Measurements from ENCODE around the gene MIER3. TPM values are rescaled to one million over a fixed set of nuclear protein-coding genes. Genes with fewer than 3 reads are reported as not detected.

The MIER3 gene
- total RNA-seq, 4 donors from 2014 or later = 12.2 to 33.4 (median 20.4) TPM

DNA sequence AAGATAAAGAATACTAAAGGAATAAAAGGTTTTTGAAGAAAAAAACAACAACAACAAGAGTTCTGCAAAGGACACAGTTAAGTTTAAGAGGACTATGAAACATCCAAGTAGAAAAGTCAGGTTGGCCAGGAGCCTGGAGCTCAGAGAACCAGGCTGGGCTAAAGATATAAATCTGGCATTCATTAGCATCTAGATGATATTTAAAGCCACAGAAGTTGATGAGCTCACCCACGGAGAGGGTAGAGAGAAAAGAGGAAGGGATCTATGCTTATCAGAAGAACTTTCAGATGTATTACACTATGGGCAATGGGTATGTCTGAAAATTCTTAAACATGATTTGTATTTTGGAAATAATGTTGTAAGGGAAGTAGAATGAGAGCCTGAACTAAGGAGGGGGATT, 9.9 kb downstream of the MIER3 start:
- H3K4me3 ChIP-seq = no peak overlapping the region
- H3K4me1 ChIP-seq = peaks cover 0 to 5% of the 10 kb centered on the region in 2 donors
- no peak overlapping the region for H3K27ac ChIP-seq
- intact Hi-C loops (cut with DNase I; ENCODE audit: low total_unique reads) (no loop called here), in situ Hi-C loops (cut with MboI; ENCODE audit: low sequenced_read_pairs in 4 of 4) (no loop called here)
- TF ChIP-seq POLR2A (IDR thresholded peaks at IDR 0.05) = no peak
- TF ChIP-seq, protein P1, sequence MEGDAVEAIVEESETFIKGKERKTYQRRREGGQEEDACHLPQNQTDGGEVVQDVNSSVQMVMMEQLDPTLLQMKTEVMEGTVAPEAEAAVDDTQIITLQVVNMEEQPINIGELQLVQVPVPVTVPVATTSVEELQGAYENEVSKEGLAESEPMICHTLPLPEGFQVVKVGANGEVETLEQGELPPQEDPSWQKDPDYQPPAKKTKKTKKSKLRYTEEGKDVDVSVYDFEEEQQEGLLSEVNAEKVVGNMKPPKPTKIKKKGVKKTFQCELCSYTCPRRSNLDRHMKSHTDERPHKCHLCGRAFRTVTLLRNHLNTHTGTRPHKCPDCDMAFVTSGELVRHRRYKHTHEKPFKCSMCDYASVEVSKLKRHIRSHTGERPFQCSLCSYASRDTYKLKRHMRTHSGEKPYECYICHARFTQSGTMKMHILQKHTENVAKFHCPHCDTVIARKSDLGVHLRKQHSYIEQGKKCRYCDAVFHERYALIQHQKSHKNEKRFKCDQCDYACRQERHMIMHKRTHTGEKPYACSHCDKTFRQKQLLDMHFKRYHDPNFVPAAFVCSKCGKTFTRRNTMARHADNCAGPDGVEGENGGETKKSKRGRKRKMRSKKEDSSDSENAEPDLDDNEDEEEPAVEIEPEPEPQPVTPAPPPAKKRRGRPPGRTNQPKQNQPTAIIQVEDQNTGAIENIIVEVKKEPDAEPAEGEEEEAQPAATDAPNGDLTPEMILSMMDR (IDR thresholded peaks at IDR 0.05 in 4 of 5, conservative IDR thresholded peaks at IDR 0.05 in 1 of 5) = no peak
- no peaks in the 10 kb centered on the region for H3K9me3 ChIP-seq
- H3K36me3 ChIP-seq = peaks cover 0 to 84% of the 10 kb centered on the region in 2 donors
- H3K27me3 ChIP-seq = no peaks in the 10 kb centered on the region
- no peak for ATAC-seq
- no peak for DNase-seq

- H3K36me3 ChIP-seq = peaks cover 0 to 86% of the 10 kb centered on the region in 2 donors
- no peaks in the 10 kb centered on the region for H3K27me3 ChIP-seq
- in situ Hi-C loops (cut with MboI; ENCODE audit: low sequenced_read_pairs in 4 of 4) = no loop called here
- no peak for DNase-seq
- H3K9me3 ChIP-seq = no peaks in the 10 kb centered on the region
- TF ChIP-seq, protein P1 (IDR thresholded peaks at IDR 0.05 in 4 of 5, conservative IDR thresholded peaks at IDR 0.05 in 1 of 5) = no peak
- TF ChIP-seq POLR2A (IDR thresholded peaks at IDR 0.05) = no peak
- intact Hi-C loops (cut with DNase I; ENCODE audit: low total_unique reads) = no loop called here
- no peak for ATAC-seq
- peaks cover 0 to 5% of the 10 kb centered on the region in 2 donors for H3K4me1 ChIP-seq
- no peak overlapping the region for H3K27ac ChIP-seq
- no peak overlapping the region for H3K4me3 ChIP-seq
These were observed 13.1 kb downstream of the MIER3 start for GRCh38 chr5:56938858-56939257.

DNA sequence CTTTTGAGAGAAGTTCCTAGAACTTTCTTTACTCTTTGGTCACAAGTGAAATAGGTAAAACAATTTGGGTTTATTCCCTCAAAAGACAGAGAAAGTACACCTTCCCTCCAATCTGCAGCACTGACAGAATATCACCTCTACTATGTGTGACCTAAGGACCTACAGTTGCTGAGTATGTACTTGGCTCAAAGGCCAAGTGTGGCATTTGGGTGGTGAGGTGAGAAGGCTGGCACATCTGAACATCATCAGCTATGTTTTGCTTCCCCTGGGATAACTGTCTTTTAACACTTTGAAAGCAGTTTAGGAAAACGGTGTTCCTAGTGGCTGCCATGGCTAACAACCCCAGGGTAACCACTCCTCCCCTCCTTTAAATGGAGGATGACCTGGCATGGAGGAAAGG, 17.6 kb downstream of the MIER3 start:
- intact Hi-C loops (cut with DNase I; ENCODE audit: low total_unique reads) (no loop called here), in situ Hi-C loops (cut with MboI; ENCODE audit: low sequenced_read_pairs in 4 of 4) (no loop called here)
- no peaks in the 10 kb centered on the region for H3K9me3 ChIP-seq
- H3K27ac ChIP-seq = no peak overlapping the region
- H3K4me3 ChIP-seq = no peak overlapping the region
- no peaks in the 10 kb centered on the region for H3K4me1 ChIP-seq
- H3K27me3 ChIP-seq = no peaks in the 10 kb centered on the region
- ATAC-seq (no peak), DNase-seq (no peak)
- H3K36me3 ChIP-seq = peaks cover 0 to 84% of the 10 kb centered on the region in 2 donors
- TF ChIP-seq, protein P1 (IDR thresholded peaks at IDR 0.05 in 4 of 5, conservative IDR thresholded peaks at IDR 0.05 in 1 of 5) = no peak
- TF ChIP-seq POLR2A (IDR thresholded peaks at IDR 0.05) = no peak

DNA sequence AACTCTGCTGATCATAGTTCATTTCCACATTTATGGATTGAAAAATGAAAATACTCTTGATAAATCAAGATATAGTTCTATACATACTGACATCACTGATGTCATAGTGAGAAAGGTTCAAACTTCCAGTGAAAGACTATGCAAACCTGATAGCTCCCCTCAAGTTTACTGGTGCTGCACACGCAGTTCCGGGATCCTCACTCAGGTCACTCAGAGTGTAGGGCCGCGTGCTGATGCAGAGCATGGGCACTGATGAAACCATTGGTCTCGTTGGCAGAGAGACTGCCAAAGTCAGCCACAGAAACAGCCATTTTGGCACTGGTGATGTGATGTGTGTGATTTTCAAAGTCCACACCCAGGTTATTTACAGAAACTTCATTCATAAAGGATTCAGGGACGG, 29.0 kb downstream of the MIER3 start:
- TF ChIP-seq, protein P1 (IDR thresholded peaks at IDR 0.05 in 4 of 5, conservative IDR thresholded peaks at IDR 0.05 in 1 of 5) = no peak
- no peak for TF ChIP-seq POLR2A (IDR thresholded peaks at IDR 0.05)
- no peak for DNase-seq
- ATAC-seq = no peak
- no peaks in the 10 kb centered on the region for H3K4me1 ChIP-seq
- intact Hi-C loops (cut with DNase I; ENCODE audit: low total_unique reads) (no loop called here), in situ Hi-C loops (cut with MboI; ENCODE audit: low sequenced_read_pairs in 4 of 4) (loop anchor here in 2 of 4 donors (10.0 to 25.0 kb wide), 2 partner anchors 242 to 1539 kb away; partner anchors contain the start of gene PLK2 (in 1 of the 2))
- H3K27ac ChIP-seq = no peak overlapping the region
- no peaks in the 10 kb centered on the region for H3K9me3 ChIP-seq
- H3K27me3 ChIP-seq = no peaks in the 10 kb centered on the region
- H3K36me3 ChIP-seq = peaks cover 0 to 51% of the 10 kb centered on the region in 2 donors
- H3K4me3 ChIP-seq = no peak overlapping the region
